AG10803 (cell line): Measurements from ENCODE around the gene TXNDC2.
"Not testable (repeated sequence)": the region's sequence is repeated elsewhere in the genome, so short reads cannot be mapped to it uniquely, and the experiment has no call there.

Experiments
- DNase-seq: peaks from one replicate; pipeline ENCODE4 v3.0.0; 2010; ENCODE audit warnings: low read depth
- H3K4me3 ChIP-seq: 2 replicates; pipeline ENCODE4 v1.5.1; 2011; ENCODE audit warnings: mild to moderate bottlenecking, low read length, control low read depth
- CTCF ChIP-seq: conservative IDR thresholded peaks from 2 replicates; pipeline ENCODE4 v1.5.1; 2011; ENCODE audit warnings: mild to moderate bottlenecking, low read length, control low read depth, inconsistent platforms

TXNDC2 gene

GRCh38 chr18:9905401-9905922, 19.7 kb downstream of the TXNDC2 start:
- DNase-seq, result peak; percentile 29
- TF ChIP-seq CTCF, result no peak
- H3K4me3 ChIP-seq, result no peak overlapping the region

- TF ChIP-seq CTCF, result no peak
- DNase-seq, result no peak
These were observed 20.7 kb downstream of the TXNDC2 start for GRCh38 chr18:9906481-9906880.

GRCh38 chr18:9907867-9908266, 22.1 kb downstream of the TXNDC2 start:
- no peak for TF ChIP-seq CTCF
- H3K4me3 ChIP-seq, result no peak overlapping the region
- DNase-seq, result no peak

More at GRCh38 chr18:9906481-9906880, 20.7 kb downstream of the TXNDC2 start:
- no peak overlapping the region for H3K4me3 ChIP-seq

GRCh38 chr18:9910071-9910470, 24.3 kb downstream of the TXNDC2 start:
- TF ChIP-seq CTCF, result no peak
- H3K4me3 ChIP-seq, result no peak overlapping the region
- no peak for DNase-seq

- no peak overlapping the region for H3K4me3 ChIP-seq
- no peak for DNase-seq
- no peak for TF ChIP-seq CTCF
These were observed 24.9 kb downstream of the TXNDC2 start for GRCh38 chr18:9910661-9911060.

- no peak overlapping the region for H3K4me3 ChIP-seq
- TF ChIP-seq CTCF, result no peak
- no peak for DNase-seq
These were observed 25.5 kb downstream of the TXNDC2 start for GRCh38 chr18:9911226-9911625.

GRCh38 chr18:9912285-9912684, 26.5 kb downstream of the TXNDC2 start:
- H3K4me3 ChIP-seq, DNase-seq: not testable (repeated sequence)

GRCh38 chr18:9913151-9913525, 27.4 kb downstream of the TXNDC2 start:
- DNase-seq, result no peak
- H3K4me3 ChIP-seq, result peak overlapping the region; percentile 77
- TF ChIP-seq CTCF, result no peak
